Measurements from ENCODE around the gene ACTL7B. TPM values are rescaled to one million over a fixed set of nuclear protein-coding genes. Genes with fewer than 3 reads are reported as not detected.

Gene ACTL7B
- total and polyA plus RNA-seq, 2 experiments from 2014 or later: not detected

- TF ChIP-seq CTCF (conservative IDR thresholded peaks at IDR 0.05; ENCODE audit: low read depth in 2 of 2): no peak
- no peak for TF ChIP-seq NANOG (IDR thresholded peaks at IDR 0.05; ENCODE audit: borderline replicate concordance)
- TF ChIP-seq CREB1 (CRISPR knock-in tag; IDR thresholded peaks at IDR 0.05; ENCODE audit: low read depth): no peak
- TF ChIP-seq STAT1 (IDR thresholded peaks at IDR 0.05; ENCODE audit: unreplicated experiment): no peak
- no peak for TF ChIP-seq ZNF114 (CRISPR knock-in tag; IDR thresholded peaks at IDR 0.05)
- H3K4me1 ChIP-seq (ENCODE audit: insufficient read depth): no peaks in the 10 kb centered on the region
- no peaks in the 10 kb centered on the region for H3K27me3 Mint-ChIP-seq (ENCODE audit: insufficient read depth, low read depth, poor library complexity)
- H3K36me3 ChIP-seq (ENCODE audit: insufficient read depth): peaks cover 13% of the 10 kb centered on the region
- H3K4me2 ChIP-seq: no peak overlapping the region
- no peak overlapping the region for H3K27ac ChIP-seq (ENCODE audit: low read depth)
- no peak for ATAC-seq
- H4K20me1 ChIP-seq (replicated peaks; ENCODE audit: insufficient read depth): no peaks in the 10 kb centered on the region; the same call in 1 of the 2 replicates
- H3K4me3 Mint-ChIP-seq: no peak overlapping the region
- H3K36me3 Mint-ChIP-seq (ENCODE audit: low read depth): peaks cover 28% of the 10 kb centered on the region
- H3K9me2 ChIP-seq (ENCODE audit: insufficient read depth): no peaks in the 10 kb centered on the region
- H3K27ac Mint-ChIP-seq: no peak overlapping the region
- no peak for DNase-seq (ENCODE audit: low spot score)
- H3K27me3 ChIP-seq (ENCODE audit: insufficient read depth): no peaks in the 10 kb centered on the region
- H2AFZ ChIP-seq: no peak overlapping the region
- H3K9me3 Mint-ChIP-seq: no peaks in the 10 kb centered on the region
- H3K4me3 ChIP-seq: no peak overlapping the region
- no peaks in the 10 kb centered on the region for H3K79me2 ChIP-seq (replicated peaks; ENCODE audit: insufficient read depth)
- no peaks in the 10 kb centered on the region for H3K4me1 Mint-ChIP-seq
- H3F3A ChIP-seq (replicated peaks; ENCODE audit: low read depth): no peaks in the 10 kb centered on the region
Measured at GRCh38 chr9:108883085-108883484, 27.3 kb upstream of the ACTL7B start.

- H3F3A ChIP-seq (replicated peaks; ENCODE audit: low read depth): no peaks in the 10 kb centered on the region
- no peaks in the 10 kb centered on the region; the same call in 1 of the 2 replicates for H4K20me1 ChIP-seq (replicated peaks; ENCODE audit: insufficient read depth)
- no peaks in the 10 kb centered on the region for H3K79me2 ChIP-seq (replicated peaks; ENCODE audit: insufficient read depth)
- Mint-ChIP-seq H3K27ac (no peak overlapping the region), H3K4me3 (no peak overlapping the region), H3K36me3 (ENCODE audit: low read depth) (peaks cover 36% of the 10 kb centered on the region), H3K27me3 (ENCODE audit: insufficient read depth, low read depth, poor library complexity) (no peaks in the 10 kb centered on the region), H3K9me3 (no peaks in the 10 kb centered on the region), H3K4me1 (no peaks in the 10 kb centered on the region)
- no peak overlapping the region for H3K4me2 ChIP-seq
- no peaks in the 10 kb centered on the region for H3K4me1 ChIP-seq (ENCODE audit: insufficient read depth)
- H3K4me3 ChIP-seq: no peak overlapping the region
- ATAC-seq (no peak), DNase-seq (ENCODE audit: low spot score) (no peak)
- no peaks in the 10 kb centered on the region for H3K27me3 ChIP-seq (ENCODE audit: insufficient read depth)
- H3K27ac ChIP-seq (ENCODE audit: low read depth): no peak overlapping the region
- H3K36me3 ChIP-seq (ENCODE audit: insufficient read depth): peaks cover 16% of the 10 kb centered on the region
- no peak overlapping the region for H2AFZ ChIP-seq
- no peaks in the 10 kb centered on the region for H3K9me2 ChIP-seq (ENCODE audit: insufficient read depth)
- TF ChIP-seq JUNB (IDR thresholded peaks at IDR 0.05; ENCODE audit: unreplicated experiment): no peak
- no peak for TF ChIP-seq POLR2AphosphoS5 (IDR thresholded peaks at IDR 0.05; ENCODE audit: low read depth)
- TF ChIP-seq ETS1 (IDR thresholded peaks at IDR 0.05): no peak
- no peak for TF ChIP-seq NANOG (IDR thresholded peaks at IDR 0.05; ENCODE audit: borderline replicate concordance)
- TF ChIP-seq ZNF331 (CRISPR knock-in tag; IDR thresholded peaks at IDR 0.05; ENCODE audit: low read depth): no peak
- TF ChIP-seq CREB1 (CRISPR knock-in tag; IDR thresholded peaks at IDR 0.05; ENCODE audit: low read depth): no peak
- TF ChIP-seq, protein P1, sequence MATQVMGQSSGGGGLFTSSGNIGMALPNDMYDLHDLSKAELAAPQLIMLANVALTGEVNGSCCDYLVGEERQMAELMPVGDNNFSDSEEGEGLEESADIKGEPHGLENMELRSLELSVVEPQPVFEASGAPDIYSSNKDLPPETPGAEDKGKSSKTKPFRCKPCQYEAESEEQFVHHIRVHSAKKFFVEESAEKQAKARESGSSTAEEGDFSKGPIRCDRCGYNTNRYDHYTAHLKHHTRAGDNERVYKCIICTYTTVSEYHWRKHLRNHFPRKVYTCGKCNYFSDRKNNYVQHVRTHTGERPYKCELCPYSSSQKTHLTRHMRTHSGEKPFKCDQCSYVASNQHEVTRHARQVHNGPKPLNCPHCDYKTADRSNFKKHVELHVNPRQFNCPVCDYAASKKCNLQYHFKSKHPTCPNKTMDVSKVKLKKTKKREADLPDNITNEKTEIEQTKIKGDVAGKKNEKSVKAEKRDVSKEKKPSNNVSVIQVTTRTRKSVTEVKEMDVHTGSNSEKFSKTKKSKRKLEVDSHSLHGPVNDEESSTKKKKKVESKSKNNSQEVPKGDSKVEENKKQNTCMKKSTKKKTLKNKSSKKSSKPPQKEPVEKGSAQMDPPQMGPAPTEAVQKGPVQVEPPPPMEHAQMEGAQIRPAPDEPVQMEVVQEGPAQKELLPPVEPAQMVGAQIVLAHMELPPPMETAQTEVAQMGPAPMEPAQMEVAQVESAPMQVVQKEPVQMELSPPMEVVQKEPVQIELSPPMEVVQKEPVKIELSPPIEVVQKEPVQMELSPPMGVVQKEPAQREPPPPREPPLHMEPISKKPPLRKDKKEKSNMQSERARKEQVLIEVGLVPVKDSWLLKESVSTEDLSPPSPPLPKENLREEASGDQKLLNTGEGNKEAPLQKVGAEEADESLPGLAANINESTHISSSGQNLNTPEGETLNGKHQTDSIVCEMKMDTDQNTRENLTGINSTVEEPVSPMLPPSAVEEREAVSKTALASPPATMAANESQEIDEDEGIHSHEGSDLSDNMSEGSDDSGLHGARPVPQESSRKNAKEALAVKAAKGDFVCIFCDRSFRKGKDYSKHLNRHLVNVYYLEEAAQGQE (IDR thresholded peaks at IDR 0.05; ENCODE audit: unreplicated experiment): no peak
- TF ChIP-seq EZH2 (IDR thresholded peaks at IDR 0.05; ENCODE audit: low read depth, unreplicated experiment): no peak
- TF ChIP-seq ZNF114 (CRISPR knock-in tag; IDR thresholded peaks at IDR 0.05): no peak
Measured at GRCh38 chr9:108882052-108882888, 26.5 kb upstream of the ACTL7B start.

All from GM23338 (cell line).